Kidney (tissue), 14 donors: Measurements from ENCODE around the gene SEH1L. TPM values are rescaled to one million over a fixed set of nuclear protein-coding genes. Genes with fewer than 3 reads are reported as not detected.
"Not testable (repeated sequence)": the region's sequence is repeated elsewhere in the genome, so short reads cannot be mapped to it uniquely, and the experiment has no call there.

Experiments
- DNase-seq, 5 donors: peaks; one replicate each; pipeline ENCODE4 v3.0.0-alpha.2; 2013 to 2020
- FAIRE-seq: peaks from 2 replicates; lab custom pipeline; 2012; peaks lifted over from hg19 to GRCh38; lab: Jason Lieb, UNC
- H3K27ac ChIP-seq, 2 donors: one replicate each; pipeline ENCODE4 v1.7.0; 2013; ENCODE audit warnings: low read depth in 2 of 2, low read length in 2 of 2, inconsistent platforms in 1 of 2
- H3K27me3 ChIP-seq: one replicate; pipeline ENCODE4 v1.7.1; 2013; ENCODE audit warnings: low read length, inconsistent platforms; ENCODE audit not compliant: control insufficient read depth, insufficient read depth
- H3K36me3 ChIP-seq, 3 donors: one replicate each; pipeline versions ENCODE4 v1.7.0 to v1.7.1; 2013; ENCODE audit warnings: low read length in 3 of 3, control low read depth in 1 of 3, inconsistent platforms in 1 of 3; ENCODE audit not compliant: insufficient read depth in 3 of 3, control insufficient read depth in 2 of 3
- H3K4me1 ChIP-seq, 3 donors: one replicate each; pipeline versions ENCODE4 v1.7.0 to v1.7.1; 2013; ENCODE audit warnings: low read length in 3 of 3, inconsistent platforms in 1 of 3, low read depth in 1 of 3; ENCODE audit not compliant: control insufficient read depth in 2 of 3, insufficient read depth in 2 of 3
- H3K4me3 ChIP-seq, 3 donors: one replicate each; pipeline versions ENCODE4 v1.7.0 to v1.8.1; 2013; ENCODE audit warnings: low read length in 3 of 3, control low read depth in 1 of 3, inconsistent platforms in 1 of 3
- H3K9ac ChIP-seq, 3 donors: one replicate each; pipeline versions ENCODE4 v1.7.0 to v1.7.1; 2013; ENCODE audit warnings: low read length in 3 of 3, control low read depth in 1 of 3, inconsistent platforms in 1 of 3
- H3K9me3 ChIP-seq, 3 donors: one replicate each; pipeline versions ENCODE4 v1.7.0 to v1.7.1; 2013; ENCODE audit warnings: low read length in 3 of 3, control low read depth in 1 of 3, inconsistent platforms in 1 of 3; ENCODE audit not compliant: control insufficient read depth in 2 of 3, insufficient read depth in 1 of 3
- intact Hi-C: fragments of 100-400 bp; cut with DNase I; formaldehyde crosslinking; loops from one replicate; pipeline ENCODE4 v1.11.1; 2022
- polyA plus RNA-seq: library from polyadenylated mRNA; stranded (reverse); fragments of 350-450 nt; fragmentation: Illumina TruSeq; extraction: RNeasy Lipid Tissue Mini Kit (QIAGEN cat#74804); gene quantifications from one replicate; pipeline ENCODE4 v1.2.3, GENCODE V29; 2014; ENCODE audit warnings: low read depth, low replicate concordance; ENCODE audit not compliant: insufficient read depth
- total RNA-seq: library from RNA; stranded (reverse); fragmentation: NEBNext Ultra II Directional; extraction: Animal tissue kit (Norgen Biotek cat#: 25700); gene quantifications from one replicate; pipeline ENCODE4 v1.2.1, GENCODE V29; 2021
- TF ChIP-seq, protein P1 (sequence below): IDR thresholded peaks from 3 replicates; pipeline ENCODE4 v1.5.1; 2012; ENCODE audit warnings: mild to moderate bottlenecking, moderate library complexity, borderline replicate concordance; ENCODE audit not compliant: insufficient read depth; ENCODE audit errors: extremely low read depth
- donor health status: control.
- donor health status: control.
- donor health status: control.
- donor health status: control.
- donor health status: control.
- donor health status: DM: yes; HTN: yes; CAD: no.
- donor health status: Normal renal cell carcinoma (clear cell type).

The SEH1L gene
- total and polyA plus RNA-seq, 2 donors from 2014 or later: 15.8 to 43.3 TPM

DNA sequence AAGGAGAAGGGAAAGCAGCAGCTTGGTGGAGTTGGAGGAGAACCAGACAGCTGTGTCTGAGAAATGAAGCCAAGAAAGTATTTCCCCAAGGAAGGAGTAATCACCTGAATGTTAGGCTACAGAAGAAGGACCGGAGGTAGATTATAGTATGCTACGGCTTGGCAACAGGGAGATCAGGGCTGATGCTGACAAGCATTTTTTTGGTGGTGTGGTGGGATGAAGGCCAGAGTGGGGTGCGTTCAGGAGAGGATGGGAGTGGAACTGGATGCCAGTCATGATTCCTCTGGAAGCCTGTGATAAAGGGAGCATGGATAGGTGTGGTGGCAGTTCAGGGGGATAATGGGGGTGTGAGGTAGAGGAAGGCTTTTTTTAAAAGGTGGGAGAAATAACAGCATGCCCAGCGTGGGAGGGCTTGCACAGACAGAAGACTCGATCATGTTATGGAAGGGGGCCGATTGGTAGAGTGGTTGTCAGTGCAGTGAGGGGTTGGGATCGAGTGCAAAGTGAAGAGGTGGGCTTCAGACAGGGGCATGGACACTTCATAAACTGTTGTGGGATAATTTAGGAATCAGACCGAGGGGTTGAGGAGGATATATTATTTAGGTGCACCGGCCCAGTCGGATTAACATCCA is 49.0 kb downstream of the SEH1L start:
- TF ChIP-seq, protein P1, sequence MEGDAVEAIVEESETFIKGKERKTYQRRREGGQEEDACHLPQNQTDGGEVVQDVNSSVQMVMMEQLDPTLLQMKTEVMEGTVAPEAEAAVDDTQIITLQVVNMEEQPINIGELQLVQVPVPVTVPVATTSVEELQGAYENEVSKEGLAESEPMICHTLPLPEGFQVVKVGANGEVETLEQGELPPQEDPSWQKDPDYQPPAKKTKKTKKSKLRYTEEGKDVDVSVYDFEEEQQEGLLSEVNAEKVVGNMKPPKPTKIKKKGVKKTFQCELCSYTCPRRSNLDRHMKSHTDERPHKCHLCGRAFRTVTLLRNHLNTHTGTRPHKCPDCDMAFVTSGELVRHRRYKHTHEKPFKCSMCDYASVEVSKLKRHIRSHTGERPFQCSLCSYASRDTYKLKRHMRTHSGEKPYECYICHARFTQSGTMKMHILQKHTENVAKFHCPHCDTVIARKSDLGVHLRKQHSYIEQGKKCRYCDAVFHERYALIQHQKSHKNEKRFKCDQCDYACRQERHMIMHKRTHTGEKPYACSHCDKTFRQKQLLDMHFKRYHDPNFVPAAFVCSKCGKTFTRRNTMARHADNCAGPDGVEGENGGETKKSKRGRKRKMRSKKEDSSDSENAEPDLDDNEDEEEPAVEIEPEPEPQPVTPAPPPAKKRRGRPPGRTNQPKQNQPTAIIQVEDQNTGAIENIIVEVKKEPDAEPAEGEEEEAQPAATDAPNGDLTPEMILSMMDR: no peak
- FAIRE-seq (no peak), DNase-seq (no peak)
- H3K9ac ChIP-seq: no peak overlapping the region
- peaks cover 4 to 9% (median 8%) of the 10 kb centered on the region in 3 donors for H3K4me1 ChIP-seq
- peaks cover 0 to 10% (median 5%) of the 10 kb centered on the region in 3 donors for H3K36me3 ChIP-seq
- H3K9me3 ChIP-seq: no peaks in the 10 kb centered on the region
- H3K27ac ChIP-seq: no peak overlapping the region
- H3K4me3 ChIP-seq: no peak overlapping the region
- intact Hi-C loops: no loop called here
- no peaks in the 10 kb centered on the region for H3K27me3 ChIP-seq

DNA sequence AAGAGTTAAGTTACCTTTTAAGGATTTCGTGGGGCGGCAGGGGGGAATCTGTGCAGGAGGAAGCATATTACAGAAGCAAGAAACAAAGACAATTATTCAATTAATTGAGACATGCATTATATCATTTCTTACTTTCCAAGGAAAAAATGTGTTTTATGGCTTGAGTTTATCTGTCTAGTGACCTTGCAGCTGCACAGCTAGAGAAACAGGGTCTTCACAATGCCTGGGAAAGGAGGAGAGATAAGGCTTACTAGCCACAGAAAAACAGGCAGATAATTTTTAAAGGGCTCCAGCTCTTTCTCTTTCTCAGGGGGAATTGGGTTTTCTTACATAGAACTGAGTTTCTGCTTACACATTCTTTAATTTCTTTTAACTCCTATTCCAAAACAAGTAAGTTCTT is 49.5 kb downstream of the SEH1L start:
- intact Hi-C loops, H3K9me3 ChIP-seq, DNase-seq, FAIRE-seq, H3K27ac ChIP-seq, H3K9ac ChIP-seq, H3K4me3 ChIP-seq, H3K4me1 ChIP-seq, H3K27me3 ChIP-seq: not testable (repeated sequence)
- peaks cover 0 to 10% (median 5%) of the 10 kb centered on the region in 3 donors for H3K36me3 ChIP-seq

DNA sequence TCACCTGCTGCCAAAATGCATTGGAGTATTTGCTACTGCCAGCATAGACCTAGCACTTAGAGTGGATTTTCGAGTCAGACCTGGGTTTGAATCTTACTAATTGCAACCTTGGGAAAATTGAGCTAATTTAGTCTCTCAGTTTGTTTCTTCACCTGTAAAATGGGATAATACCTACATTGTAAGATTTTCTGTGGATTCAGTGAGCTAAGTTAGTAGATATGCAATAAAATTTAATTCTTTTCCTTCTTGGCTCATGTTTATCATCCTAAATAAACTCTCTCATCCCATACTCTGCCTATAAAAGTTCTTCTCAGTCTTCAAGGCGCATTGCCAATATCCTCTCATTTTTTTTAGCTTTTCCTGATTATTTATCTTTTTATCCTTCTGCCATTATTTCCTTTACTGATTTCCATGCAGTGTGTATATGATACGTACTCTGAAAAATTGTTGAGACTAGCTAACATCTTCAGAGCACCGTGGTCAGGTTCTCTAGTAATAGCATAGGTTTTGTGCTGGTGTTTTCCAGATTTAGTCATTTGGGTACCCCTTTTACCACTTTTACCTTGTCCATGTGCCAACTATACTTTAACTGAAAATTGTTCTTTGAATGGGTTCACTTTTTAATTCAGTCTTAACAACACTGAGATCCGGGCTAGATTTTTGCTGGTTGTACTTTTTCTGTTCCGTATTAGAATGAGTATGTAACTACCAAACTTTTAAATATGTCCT is 50.7 kb downstream of the SEH1L start:
- H3K27ac ChIP-seq: no peak overlapping the region
- TF ChIP-seq, protein P1: no peak
- no peak for DNase-seq
- H3K4me3 ChIP-seq: no peak overlapping the region
- intact Hi-C loops: no loop called here
- peaks cover 0 to 2% (median 0%) of the 10 kb centered on the region in 3 donors for H3K4me1 ChIP-seq
- H3K36me3 ChIP-seq: peaks cover 0 to 10% (median 5%) of the 10 kb centered on the region in 3 donors
- no peaks in the 10 kb centered on the region for H3K27me3 ChIP-seq
- FAIRE-seq: no peak
- H3K9ac ChIP-seq: no peak overlapping the region
- no peaks in the 10 kb centered on the region for H3K9me3 ChIP-seq

DNA sequence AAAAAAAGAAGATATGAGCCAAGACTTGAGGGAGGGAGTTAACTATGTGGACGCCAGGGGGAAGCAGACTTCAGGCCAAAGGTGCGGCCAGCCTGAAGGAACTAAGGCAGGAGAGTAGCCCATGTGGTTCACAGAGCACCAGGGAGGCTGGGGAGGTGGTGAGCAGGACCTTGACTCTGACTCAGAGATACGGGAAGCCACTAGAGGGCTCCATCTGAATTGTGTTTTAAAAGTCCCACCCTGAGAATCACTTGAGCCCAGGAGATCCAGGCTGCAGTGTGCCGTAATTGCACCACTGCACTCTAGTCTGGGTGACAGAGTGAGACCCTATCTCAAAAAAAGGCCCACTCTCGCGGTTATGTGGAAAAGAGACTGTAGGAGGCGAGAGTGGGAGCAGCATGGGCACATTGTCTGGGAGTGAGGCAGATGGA is 55.7 kb downstream of the SEH1L start:
- no peaks in the 10 kb centered on the region for H3K4me1 ChIP-seq
- no peak overlapping the region for H3K9ac ChIP-seq
- peak in 4 of 5 donors; percentile 37 to 53 (median 48) for DNase-seq
- TF ChIP-seq, protein P1: peak; percentile 18
- peaks cover 0 to 13% (median 7%) of the 10 kb centered on the region in 3 donors for H3K36me3 ChIP-seq
- FAIRE-seq: no peak
- H3K27me3 ChIP-seq: no peaks in the 10 kb centered on the region
- no peak overlapping the region for H3K27ac ChIP-seq
- no peak overlapping the region for H3K4me3 ChIP-seq
- intact Hi-C loops: no loop called here
- no peaks in the 10 kb centered on the region for H3K9me3 ChIP-seq
